ENCODE data around the gene SRP9.

DNA sequence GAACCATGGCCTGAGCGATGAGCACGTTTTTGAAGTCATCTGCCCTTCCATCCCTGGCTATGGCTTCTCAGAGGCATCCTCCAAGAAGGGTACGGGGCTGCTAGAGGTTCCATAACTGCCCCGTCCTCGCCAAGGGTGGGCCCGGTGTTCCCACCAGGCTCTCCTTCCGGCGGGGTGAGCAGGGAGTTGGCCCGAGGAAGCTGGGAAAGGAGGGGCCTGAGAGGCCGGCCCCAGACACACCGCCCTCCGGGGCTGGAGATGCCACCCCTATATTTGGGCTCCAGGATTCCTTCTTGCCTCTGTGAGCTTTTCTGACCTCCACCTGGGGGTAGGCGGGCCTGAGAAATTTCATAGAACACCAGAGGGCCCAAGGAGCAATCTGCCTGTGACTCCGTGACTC, 61.2 kb downstream of the SRP9 start:
- no peak for TF ChIP-seq POLR2AphosphoS5 (IDR thresholded peaks at IDR 0.05; ENCODE audit: low read depth, low read length)
- no peak for TF ChIP-seq POLR2A (IDR thresholded peaks at IDR 0.05; ENCODE audit: low read depth, low read length)

Data from GM12891 (cell line).